NCI-H2196 treated with DMSO at 0.1 percent for 48 hours (cell line): Measurements from ENCODE around the gene CYP1A1.

Source experiments
- DNase-seq: peaks from one replicate; lab custom pipeline; 2025; ENCODE audit not compliant: unreplicated experiment; lab: John Stamatoyannopoulos, UW

CYP1A1 gene, protein sequence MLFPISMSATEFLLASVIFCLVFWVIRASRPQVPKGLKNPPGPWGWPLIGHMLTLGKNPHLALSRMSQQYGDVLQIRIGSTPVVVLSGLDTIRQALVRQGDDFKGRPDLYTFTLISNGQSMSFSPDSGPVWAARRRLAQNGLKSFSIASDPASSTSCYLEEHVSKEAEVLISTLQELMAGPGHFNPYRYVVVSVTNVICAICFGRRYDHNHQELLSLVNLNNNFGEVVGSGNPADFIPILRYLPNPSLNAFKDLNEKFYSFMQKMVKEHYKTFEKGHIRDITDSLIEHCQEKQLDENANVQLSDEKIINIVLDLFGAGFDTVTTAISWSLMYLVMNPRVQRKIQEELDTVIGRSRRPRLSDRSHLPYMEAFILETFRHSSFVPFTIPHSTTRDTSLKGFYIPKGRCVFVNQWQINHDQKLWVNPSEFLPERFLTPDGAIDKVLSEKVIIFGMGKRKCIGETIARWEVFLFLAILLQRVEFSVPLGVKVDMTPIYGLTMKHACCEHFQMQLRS

DNA sequence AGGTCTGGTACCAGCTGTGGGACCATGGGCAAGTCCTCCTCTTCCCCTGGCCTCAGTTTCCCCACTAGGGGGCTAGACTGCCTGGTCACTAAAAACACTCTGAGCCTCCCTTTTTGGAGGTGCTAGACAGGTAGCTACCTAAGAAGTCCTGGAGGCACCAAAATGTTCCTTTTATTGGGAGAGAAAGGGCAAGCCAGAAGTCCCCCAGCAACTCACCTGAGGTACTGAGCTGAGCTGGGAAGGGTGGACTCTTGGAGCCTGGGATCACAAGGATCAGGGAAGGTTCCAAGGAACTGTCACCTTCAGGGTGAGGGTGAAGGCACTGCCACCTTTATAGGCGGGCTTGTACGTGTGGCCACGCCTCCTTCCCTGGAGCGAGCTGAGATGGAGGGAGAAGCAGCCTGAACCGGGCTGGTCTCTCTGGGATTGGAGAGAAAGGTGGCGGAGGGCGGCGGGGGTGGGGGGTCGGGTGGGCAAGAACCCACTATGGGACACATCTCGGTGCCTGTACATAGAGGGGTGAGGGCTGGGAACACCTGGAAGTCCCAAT is at the start of gene CYP1A1:
Gene CYP1A1, minus strand, starts transcription at position 304 of the 550 bp plus-strand sequence. CDS start 2,431 bp downstream, outside the sequence.
- DNase-seq, result no peak

DNA sequence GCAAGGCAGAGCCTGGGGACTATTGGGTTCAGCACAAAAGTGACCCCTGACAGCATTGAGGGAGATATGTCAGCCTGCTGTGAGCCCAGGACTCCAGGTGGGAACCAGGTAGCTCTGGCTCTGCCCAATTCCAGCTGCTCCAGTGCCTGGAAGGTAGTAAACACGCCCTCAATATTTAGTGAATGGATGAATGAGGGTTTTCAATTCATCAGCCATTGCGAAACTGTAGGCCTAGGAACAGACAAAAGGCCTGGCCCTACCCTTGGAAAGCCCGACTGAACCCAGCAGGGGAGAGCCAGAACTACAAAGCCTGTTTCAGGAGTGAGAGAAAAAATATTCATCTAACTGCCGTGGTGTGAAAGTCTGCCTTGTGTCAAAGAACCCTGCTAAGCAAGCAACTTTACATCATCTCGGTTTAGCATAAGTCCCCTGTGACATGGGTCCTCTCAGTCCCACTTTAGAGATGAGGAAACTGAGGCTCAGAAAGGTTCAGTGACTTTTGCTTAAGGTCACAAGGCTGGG is 48.5 kb upstream of the CYP1A1 start:
- no peak for DNase-seq

DNA sequence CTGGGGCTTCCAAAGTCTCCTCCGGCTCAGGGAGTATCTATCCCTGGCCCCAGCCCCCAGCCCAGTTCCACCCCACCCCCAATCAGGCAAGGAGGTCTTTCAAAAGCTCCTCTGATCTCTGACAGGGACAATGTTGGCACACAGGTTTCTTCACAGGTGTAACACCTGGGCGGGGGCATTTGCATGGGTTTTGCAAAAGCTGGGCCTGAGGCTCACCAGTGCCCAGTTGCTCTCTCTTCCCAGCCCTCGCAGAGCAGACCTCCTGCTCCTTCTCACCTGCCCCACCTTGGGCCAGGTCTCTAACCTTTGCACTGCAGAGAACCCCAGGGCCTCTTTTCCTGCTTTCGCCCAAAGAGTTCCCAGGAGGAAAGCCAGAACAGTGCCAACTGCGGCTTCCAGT is 48.0 kb upstream of the CYP1A1 start:
- DNase-seq, result no peak

DNA sequence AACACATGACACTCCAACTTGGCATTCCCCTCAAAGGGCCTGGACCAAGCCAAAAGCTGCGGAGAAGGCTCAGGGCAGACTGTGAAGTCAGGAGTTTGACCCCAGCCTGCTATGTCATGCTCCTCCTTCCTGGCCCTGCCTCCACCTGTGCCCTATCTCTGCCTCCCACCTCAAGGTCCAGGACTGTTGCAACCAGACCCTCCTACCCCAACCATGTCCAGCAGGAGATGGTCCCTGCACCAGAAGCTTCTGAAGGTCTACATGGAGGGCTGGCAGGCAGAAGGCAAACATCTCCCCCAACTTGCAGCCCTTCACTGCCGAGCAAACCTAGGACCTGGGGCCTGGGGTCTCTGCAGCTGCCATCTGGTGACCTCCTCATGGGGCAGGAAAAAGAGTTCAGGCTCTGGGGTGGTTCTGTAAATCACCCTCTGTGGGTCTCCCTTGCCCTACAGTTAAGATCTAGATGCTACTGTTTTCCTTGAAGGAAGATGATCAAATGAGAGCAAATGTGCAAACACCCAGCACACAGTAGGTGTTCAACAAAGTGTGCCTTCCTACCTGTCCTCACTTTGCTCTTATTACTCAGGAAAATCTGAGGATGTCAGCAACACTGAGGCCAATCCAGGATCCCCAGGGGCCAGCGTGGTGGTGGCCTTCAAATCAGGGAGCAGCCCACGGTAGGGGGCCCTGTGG is 45.0 kb upstream of the CYP1A1 start:
- DNase-seq, result no peak

DNA sequence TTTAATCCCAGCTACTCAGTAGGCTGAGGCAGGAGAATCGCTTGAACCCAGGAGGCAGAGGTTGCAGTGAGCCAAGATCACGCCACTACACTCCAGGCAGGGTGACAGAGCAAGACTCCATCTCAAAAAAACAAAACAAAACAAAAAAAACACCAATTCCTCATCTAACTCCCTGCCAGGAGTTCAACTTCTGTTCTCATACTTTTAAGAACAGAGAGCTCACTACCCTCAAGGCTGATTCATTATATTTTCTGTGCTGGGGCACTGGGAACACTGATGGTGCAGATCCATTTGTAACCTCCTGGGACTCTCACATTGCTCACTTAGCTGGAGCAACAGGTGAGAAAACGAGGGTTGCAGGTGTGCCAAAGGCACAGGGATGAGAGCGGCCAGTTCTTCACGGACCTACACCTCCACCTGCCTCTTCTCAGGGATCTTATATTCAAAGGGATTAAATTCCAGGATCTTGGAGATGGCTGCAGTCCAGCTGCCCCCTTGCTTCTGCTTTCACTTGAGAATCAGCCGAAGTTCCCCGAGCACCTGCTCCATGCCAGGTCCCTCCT is 44.2 kb upstream of the CYP1A1 start:
- DNase-seq, result no peak

DNA sequence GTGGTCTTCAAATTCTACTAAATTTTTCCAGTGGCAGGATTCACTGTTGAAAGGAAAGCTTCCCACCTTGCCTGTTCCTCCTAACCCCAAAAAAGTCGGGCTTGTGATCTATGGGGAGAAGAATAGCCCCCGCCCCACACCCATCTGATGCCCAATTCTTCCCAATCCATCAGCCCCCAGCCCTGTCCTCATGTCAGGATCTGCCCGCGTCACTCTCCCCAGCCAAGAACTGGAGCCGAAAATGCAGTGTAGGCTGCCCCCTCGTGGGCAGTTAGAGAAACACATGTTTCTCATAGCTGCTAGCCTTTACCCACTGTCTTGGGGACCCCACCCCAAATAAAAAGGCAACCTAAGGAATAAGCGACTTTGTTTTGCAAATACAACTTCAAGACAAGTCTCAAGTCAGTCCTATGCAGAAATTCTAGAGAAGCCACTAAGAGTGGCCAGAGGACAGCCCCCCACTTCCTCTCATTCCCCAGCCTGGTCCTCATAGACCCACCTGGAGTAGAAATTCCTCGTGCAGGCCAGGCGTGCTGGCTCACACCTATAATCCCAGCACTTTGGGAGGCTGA is 43.5 kb upstream of the CYP1A1 start:
- peak; percentile 32 for DNase-seq

DNA sequence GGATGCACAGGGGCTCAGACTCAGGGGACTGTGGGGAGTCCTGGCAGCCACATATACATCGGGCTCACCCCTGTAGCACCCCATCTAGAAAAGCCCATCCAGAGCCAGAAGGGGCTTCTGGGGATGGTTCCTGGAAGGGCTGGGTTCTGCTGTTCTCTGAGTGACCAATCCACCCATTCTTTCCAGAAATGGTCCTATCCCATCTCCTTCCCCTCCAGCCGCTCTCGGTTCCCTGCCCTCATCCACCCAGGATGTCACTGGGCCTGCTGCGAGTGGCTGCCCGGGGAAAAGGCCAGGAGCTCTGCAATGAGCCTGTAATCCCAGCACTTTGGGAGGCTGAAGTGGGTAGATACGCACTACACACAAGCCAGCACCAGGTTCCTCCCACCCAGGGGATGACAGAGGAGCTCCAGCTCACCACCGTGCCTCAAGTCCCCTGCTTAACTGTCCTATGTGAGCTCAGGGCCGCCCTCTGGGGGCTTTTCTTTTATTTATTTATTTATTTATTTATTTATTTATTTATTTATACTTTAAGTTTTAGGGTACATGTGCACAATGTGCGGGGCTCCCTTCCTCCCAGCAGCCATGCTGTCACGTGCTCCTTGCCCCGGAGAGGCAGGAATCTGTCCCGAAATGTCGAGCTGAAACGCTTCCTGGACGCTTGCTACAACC is 42.9 kb upstream of the CYP1A1 start:
- DNase-seq, result no peak

DNA sequence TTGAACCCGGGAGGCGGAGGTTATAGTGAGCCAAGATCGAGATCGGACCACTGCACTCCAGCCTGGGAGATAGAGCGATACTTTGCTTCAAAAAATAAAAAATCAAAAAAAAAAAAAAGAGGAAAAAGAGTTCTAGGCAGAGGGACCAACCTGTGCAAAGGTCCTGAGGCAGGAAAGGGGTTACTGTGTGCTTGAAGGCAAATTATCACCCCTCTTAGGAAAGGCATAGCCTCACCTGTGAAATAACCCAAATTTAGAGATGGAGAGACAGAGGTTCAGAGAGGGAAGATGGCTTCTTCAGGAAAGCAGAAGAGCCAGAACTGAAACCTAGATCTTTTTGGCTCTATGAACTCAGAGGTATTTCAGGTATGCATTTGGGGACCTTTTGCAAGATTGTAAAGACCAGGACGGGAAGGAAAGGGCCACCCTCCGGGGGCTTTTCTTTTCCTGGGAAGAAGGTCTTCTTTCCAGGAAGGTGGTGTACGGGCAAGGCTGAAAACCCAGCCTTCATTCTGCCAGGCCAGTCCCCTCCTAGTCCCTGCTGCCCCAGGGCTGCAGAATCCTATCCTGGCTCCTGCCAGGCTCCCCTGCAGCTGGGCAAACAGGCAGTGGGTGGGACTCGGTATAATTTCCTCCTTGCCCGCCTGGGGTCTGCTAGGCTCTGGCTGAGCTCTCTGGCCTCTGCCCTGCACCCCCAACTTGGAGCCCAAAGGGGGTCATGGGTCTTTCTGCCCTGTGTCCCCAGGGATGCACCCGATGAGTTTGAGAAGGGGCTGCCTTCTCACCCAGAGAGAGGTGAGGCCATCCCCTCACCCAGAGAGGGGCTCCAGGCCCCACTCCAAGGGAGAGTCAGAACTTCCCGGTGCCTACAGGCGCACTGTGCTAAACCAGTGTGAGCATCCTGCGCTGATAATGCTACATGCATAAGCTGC is 42.1 kb upstream of the CYP1A1 start:
- DNase-seq, result no peak

DNA sequence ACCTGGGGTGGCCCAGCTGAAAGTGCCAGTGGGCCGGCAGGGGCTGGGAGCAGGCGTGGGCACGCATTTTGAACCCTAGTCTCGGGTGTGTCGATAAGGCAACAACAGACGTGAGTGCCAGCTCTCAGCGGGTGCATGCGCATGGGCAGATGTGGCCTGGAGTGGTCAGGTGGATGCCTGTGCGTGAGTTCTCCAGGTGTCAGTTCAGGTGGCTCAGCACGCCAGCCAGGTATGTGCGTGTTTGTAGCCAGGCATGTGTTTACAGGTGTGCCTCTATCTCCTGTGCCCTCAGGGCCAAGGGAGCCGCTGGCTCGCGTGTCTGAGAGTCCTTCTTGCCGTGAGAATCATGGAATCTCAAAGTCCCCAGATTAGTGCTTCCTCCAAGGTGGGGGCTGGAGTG is 38.1 kb upstream of the CYP1A1 start:
- no peak for DNase-seq

DNA sequence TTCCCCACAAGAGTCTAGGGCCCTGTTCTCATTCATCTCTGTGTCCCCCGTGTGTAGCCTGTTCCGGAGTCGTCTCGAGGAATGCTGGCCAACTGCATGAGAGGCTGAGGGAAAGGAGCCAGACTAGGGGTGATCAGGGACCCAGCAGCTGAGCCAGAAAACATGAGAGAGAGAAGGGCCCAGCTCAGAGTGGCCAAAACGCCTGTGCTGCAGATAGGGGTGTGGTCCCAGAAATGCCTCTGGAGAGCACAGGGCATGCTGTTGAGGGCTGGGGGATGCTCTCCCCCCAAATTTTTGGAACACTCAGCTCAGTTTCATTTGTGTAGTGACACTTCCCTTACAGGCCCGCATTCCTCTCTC is 37.4 kb upstream of the CYP1A1 start:
- no peak for DNase-seq

DNA sequence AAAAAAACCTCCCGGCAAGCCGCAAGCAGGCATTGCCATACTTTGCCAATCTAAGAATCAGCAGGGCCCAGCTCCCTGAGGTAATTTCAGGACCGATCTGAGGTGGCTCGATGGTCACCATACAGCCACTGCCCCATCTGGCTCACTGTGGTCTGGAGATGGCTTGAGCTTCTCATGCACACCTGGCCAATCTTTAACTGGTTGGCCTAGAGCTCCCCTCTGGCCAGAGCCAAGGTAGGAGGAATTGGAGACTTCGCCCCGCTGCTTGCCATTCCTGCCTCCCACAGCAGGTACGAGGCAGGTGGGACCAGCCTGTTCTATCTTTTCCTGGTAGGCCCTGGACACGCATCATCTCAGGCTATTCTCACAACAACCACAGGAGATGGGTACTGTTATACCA is 33.4 kb upstream of the CYP1A1 start:
- DNase-seq, result no peak

DNA sequence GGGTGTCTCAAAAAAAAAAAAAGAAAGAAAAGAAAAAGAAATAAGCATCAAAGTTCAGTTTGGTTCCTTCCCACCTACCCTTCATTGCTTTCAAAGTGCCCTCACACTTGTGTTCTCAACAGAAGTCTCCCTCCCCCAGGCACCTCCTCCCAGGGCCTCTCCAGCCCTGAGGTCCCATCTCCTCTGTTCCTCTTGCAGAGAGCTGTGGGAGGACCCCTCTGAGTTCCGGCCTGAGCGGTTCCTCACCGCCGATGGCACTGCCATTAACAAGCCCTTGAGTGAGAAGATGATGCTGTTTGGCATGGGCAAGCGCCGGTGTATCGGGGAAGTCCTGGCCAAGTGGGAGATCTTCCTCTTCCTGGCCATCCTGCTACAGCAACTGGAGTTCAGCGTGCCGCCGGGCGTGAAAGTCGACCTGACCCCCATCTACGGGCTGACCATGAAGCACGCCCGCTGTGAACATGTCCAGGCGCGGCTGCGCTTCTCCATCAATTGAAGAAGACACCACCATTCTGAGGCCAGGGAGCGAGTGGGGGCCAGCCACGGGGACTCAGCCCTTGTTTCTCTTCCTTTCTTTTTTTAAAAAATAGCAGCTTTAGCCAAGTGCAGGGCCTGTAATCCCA is 29.4 kb upstream of the CYP1A1 start:
- no peak for DNase-seq

DNA sequence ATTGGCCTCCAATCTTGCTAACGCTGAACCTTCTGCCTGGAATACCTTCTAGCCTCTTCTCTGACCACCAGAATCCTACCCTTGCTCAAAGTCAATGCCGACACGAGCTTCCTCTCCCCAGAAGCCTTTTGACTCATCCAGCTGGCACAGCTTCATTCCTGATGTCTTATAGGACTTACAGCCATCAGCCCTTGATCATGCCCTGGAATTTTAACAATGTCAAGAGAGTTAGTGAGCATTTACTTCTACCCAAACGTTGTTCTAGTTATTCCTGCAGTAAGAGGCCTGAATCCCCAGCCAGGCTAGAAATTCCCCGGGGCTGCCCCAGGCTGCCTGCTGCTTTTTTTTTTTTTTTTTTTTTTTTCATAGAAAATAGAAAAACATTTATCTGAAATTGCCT is 27.2 kb upstream of the CYP1A1 start:
- no peak for DNase-seq

DNA sequence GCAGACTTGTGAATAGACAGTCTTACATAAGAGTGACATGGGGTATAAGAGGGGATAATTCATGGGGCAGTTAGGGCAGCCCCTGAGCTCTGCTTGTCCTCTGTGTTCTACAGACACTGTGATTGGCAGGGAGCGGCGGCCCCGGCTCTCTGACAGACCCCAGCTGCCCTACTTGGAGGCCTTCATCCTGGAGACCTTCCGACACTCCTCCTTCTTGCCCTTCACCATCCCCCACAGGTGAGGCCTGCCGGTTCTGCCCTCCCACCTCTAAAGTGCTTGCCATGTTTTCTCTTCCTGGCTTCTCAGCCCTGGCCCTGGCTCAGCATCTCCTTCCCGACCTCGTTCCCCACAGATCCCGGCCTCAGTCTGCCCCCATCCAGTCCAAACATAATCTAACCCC is 26.7 kb upstream of the CYP1A1 start:
- no peak for DNase-seq

DNA sequence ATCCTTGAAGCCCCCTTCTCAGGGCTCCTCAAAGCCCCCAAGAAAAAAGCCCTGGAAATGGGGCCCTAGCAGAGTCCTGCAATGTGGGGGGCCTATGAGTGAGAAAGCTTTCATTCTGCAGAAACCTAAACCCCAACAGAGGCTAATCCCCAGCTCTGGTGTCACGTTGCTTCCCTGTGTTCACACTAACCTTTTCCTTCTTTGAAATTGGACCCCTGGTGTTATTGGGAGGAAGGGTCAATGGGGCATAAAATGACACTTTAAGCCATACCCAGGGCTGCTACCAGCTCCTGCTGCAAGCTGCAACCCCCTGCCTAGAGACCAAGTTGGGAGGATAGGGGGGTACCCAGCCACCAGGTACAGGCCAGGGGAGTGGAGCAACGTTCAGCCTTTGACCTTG is 25.4 kb upstream of the CYP1A1 start:
- no peak for DNase-seq

DNA sequence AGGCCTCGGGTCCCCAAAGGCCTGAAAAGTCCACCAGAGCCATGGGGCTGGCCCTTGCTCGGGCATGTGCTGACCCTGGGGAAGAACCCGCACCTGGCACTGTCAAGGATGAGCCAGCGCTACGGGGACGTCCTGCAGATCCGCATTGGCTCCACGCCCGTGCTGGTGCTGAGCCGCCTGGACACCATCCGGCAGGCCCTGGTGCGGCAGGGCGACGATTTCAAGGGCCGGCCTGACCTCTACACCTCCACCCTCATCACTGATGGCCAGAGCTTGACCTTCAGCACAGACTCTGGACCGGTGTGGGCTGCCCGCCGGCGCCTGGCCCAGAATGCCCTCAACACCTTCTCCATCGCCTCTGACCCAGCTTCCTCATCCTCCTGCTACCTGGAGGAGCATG is 24.5 kb upstream of the CYP1A1 start:
- no peak for DNase-seq

DNA sequence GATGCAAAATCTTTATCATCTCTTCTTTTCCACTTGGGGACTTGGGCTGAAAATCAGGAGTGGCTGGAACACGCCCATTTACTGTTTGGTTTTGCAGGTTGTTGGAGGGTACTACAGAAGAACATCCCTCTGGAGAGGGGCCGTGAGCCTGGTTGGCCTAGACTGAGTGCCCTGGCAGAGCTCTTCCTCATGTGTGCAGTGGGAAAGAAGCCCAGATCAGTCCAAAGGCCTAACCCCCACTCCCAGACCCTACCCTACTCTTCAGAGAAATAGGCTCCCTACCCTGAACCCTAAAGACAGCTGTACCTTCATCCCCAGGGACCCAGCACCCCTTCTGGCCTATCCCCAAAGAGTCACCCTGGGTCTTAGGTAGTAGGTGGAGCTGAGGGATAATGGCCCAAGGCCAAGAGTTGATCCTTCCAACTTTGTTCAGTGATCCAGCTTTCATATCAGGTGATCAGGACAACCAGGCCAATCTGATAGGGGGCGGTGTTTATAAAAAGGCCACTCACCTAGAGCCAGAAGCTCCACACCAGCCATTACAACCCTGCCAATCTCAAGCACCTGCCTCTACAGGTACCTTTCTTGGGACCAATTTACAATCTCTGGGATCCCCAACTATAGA is 23.1 kb upstream of the CYP1A1 start, which contains the start of gene CYP1A2:
Gene CYP1A2, plus strand, starts transcription at position 524 of the 625 bp plus-strand sequence. CDS start 894 bp downstream, outside the sequence.
- DNase-seq, result no peak

DNA sequence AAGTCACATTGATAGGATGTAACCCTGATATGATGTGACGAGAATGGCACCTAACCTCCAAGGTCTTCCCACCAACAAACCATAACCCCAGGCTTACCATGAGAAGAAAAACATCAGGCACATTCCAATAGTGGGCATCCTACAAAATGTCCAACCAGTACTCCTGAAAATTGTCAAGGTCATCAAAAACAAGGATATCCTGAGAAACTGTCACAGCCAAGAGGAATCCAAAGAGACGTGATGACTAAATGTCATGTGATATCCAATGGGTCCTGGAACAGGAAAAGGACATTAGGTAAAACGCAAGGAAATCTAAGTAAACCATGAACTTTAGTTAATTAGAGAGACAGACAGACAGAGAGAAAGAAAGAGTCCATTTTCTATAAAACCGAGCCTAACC is 21.1 kb upstream of the CYP1A1 start:
- no peak for DNase-seq

DNA sequence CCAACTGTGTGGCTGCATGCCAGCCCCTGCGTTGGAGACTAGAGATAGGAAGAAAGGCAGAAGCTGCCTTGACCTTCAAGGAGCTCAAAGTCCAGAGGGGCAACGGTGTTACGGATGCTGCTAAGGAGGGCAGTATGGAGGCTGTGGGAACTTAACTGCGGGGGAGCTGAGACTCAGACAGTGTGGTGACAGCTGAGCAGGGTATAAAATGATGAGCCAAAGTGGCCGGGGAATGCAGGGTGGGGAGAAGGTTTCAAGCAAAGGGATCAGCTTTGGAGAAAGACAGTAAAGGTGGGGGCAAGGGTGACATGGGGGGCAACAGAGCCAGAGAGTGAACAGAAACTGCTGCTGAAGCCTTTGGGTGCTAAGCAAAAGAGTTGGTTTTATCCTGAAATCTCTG is 17.1 kb upstream of the CYP1A1 start:
- no peak for DNase-seq
